Ishikawa (cell line): ENCODE results near the gene MKNK1.

Experiments used
- TCF12 ChIP-seq: IDR thresholded peaks from 2 replicates; pipeline ENCODE4 v1.6.1; 2012; ENCODE audit warnings: low read depth
- TF ChIP-seq, protein P1 (sequence below): IDR thresholded peaks from 2 replicates; pipeline ENCODE4 v1.6.1; 2012

DNA sequence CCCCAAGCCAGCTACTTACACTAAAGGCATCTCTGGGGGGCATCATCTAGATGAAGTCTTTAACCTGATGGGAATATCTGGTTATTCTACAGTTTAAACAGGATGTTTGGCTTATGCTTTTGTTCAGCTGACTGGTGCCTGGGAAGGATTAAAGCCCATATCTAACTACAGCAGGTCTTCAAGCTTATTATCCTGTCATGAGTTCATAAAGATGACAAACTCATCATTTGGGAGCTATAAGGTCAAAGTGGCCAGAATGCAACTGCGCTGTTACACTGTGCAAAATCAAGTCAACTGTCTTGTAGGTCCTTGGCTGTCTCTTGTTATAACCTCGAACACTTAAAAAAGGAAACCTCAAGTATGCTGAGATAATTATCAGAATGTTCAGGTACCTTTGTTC lies 31.1 kb upstream of the MKNK1 start:
- TF ChIP-seq TCF12 = no peak
- TF ChIP-seq, protein P1, sequence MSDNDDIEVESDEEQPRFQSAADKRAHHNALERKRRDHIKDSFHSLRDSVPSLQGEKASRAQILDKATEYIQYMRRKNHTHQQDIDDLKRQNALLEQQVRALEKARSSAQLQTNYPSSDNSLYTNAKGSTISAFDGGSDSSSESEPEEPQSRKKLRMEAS = no peak
